ENCODE results near the gene ILKAP. TPM values are rescaled to one million over a fixed set of nuclear protein-coding genes. Genes with fewer than 3 reads are reported as not detected.

Gene ILKAP
- total RNA-seq, 2 experiments from 2014 or later: 46.6 to 46.7 TPM

DNA sequence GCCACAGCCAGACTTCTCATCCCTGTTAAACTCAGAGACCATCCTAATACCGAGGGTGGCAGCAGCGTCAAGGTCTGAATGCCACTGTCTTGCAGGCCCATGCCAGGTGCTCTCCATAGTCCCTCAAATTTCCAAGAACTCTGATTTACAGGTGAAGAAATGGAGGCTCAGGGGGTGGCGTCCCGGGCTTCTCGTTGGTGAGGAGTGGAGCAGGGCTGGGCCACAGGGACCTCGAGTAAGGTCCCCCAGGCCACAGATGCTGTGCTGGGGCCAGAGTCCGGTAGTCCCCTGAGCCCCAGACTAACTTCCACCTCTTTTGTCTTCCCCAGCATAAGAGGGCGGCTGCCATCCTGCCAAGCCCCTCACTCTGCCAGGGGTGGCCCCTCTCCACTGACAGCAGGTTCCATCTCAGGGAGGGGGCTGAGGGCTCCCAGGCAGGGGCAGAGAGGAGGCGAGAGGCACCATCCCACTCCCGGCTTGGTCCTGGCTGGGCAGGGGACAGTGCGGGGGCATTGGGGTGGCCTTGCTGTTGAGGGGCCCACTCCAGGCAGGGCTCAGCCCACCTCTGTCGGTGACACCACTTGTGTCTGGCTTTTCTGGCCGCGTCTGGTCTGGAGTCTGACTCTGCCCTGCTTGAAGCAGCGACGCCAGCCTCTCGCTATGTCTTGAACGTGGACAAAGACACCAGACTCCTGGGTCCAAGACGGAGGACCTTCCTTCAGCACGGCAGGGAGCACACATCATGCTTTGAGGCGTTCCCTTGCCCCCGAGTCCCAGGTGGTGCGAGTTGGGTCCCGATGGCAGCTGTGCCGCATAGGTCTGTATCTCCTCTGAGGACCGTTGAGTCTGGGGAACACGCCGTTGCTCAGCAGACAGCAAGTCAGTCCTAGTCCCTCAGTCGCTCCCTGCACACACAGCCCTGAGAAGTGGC, 80.9 kb downstream of the ILKAP start:
- no peak overlapping the region for H3K4me3 Mint-ChIP-seq
- H3K27me3 Mint-ChIP-seq (ENCODE audit: low read depth): peaks cover 7% of the 10 kb centered on the region
- no peaks in the 10 kb centered on the region for H3K36me3 Mint-ChIP-seq (ENCODE audit: low read depth)
- CTCF ChIA-PET: no interaction called here
- H3K9me3 Mint-ChIP-seq: no peaks in the 10 kb centered on the region
- no peak for DNase-seq
- H3K4me1 Mint-ChIP-seq (ENCODE audit: low read depth): no peaks in the 10 kb centered on the region
- H3K27ac Mint-ChIP-seq: no peak overlapping the region
- intact Hi-C loops (cut with micrococcal nuclease): no loop called here

- Mint-ChIP-seq H3K4me3 (no peak overlapping the region), H3K27me3 (ENCODE audit: low read depth) (peaks cover 9% of the 10 kb centered on the region), H3K27ac (no peak overlapping the region), H3K4me1 (ENCODE audit: low read depth) (no peaks in the 10 kb centered on the region), H3K36me3 (ENCODE audit: low read depth) (no peaks in the 10 kb centered on the region), H3K9me3 (no peaks in the 10 kb centered on the region)
- intact Hi-C loops (cut with micrococcal nuclease): no loop called here
- no peak for DNase-seq
- CTCF ChIA-PET: no interaction called here
Measured at GRCh38 chr2:238121511-238122286, 81.8 kb downstream of the ILKAP start.

- Mint-ChIP-seq H3K4me1 (ENCODE audit: low read depth) (no peaks in the 10 kb centered on the region), H3K27ac (no peak overlapping the region), H3K27me3 (ENCODE audit: low read depth) (peaks cover 9% of the 10 kb centered on the region), H3K36me3 (ENCODE audit: low read depth) (no peaks in the 10 kb centered on the region), H3K4me3 (no peak overlapping the region), H3K9me3 (no peaks in the 10 kb centered on the region)
- no peak for DNase-seq
- intact Hi-C loops (cut with micrococcal nuclease): no loop called here
- CTCF ChIA-PET: no interaction called here
Measured at GRCh38 chr2:238120463-238121298, 82.8 kb downstream of the ILKAP start.

Other genes starting within 250 kb of the ILKAP start
- gene UBE2F, start 236.7 kb downstream of the ILKAP start, total RNA-seq: 10 to 100 TPM; 43.4 to 45.5 TPM
- 10 to 100 TPM; 46.4 to 46.7 TPM for gene SCLY, start 142.7 kb downstream of the ILKAP start, total RNA-seq
- under 1 TPM; 0.05 to 0.15 TPM for gene ESPNL, start 103.4 kb downstream of the ILKAP start, total RNA-seq
- not detected for gene KLHL30, start 65.0 kb downstream of the ILKAP start, total RNA-seq
- gene ERFE, start 44.7 kb downstream of the ILKAP start, total RNA-seq: under 1 TPM in 1 of 2 experiments, not detected in 1; 0.40 TPM
- 1 to 10 TPM; 3.1 to 4.0 TPM for gene HES6, start 36.3 kb upstream of the ILKAP start, total RNA-seq
- gene PER2, start 84.9 kb upstream of the ILKAP start, total RNA-seq: 1 to 10 TPM; 7.1 to 7.8 TPM
- gene TRAF3IP1, start 116.8 kb upstream of the ILKAP start, total RNA-seq: 1 to 10 TPM; 3.6 to 6.1 TPM
- 10 to 100 TPM; 29.9 to 33.7 TPM for gene ASB1, start 223.2 kb upstream of the ILKAP start, total RNA-seq